HEK293T (cell line): ENCODE measurements around the gene RNF32.

Experiments
- BHLHE40 ChIP-seq: fragments of 450-650 bp; IDR thresholded peaks from 2 replicates; pipeline ENCODE4 v1.6.1; 2016; ENCODE audit warnings: mild to moderate bottlenecking, moderate library complexity, borderline replicate concordance
- CTBP1 ChIP-seq: fragments of 450-650 bp; IDR thresholded peaks from 2 replicates; pipeline ENCODE4 v1.6.1; 2016; ENCODE audit warnings: borderline replicate concordance
- ELF4 ChIP-seq: fragments of 450-650 bp; IDR thresholded peaks from 2 replicates; pipeline ENCODE4 v1.6.1; 2017; ENCODE audit warnings: antibody characterized with exemption
- FOXA1 ChIP-seq: fragments of 450-650 bp; IDR thresholded peaks from 2 replicates; pipeline ENCODE4 v1.6.1; 2016; ENCODE audit warnings: mild to moderate bottlenecking
- FOXK2 ChIP-seq: fragments of 450-650 bp; IDR thresholded peaks from 2 replicates; pipeline ENCODE4 v1.6.1; 2016; ENCODE audit warnings: mild to moderate bottlenecking
- FOXM1 ChIP-seq: fragments of 450-650 bp; IDR thresholded peaks from 2 replicates; pipeline ENCODE4 v1.6.1; 2017; ENCODE audit warnings: mild to moderate bottlenecking, borderline replicate concordance
- HDGF ChIP-seq: fragments of 450-650 bp; IDR thresholded peaks from 2 replicates; pipeline ENCODE4 v1.6.1; 2017; ENCODE audit warnings: antibody characterized with exemption, borderline replicate concordance
- NFRKB ChIP-seq: fragments of 450-650 bp; IDR thresholded peaks from 2 replicates; pipeline ENCODE4 v1.6.1; 2016; ENCODE audit warnings: mild to moderate bottlenecking, moderate library complexity
- SP1 ChIP-seq: fragments of 450-650 bp; IDR thresholded peaks from 2 replicates; pipeline ENCODE4 v1.6.1; 2017
- SUZ12 ChIP-seq: fragments of 450-650 bp; IDR thresholded peaks from 2 replicates; pipeline ENCODE4 v1.6.1; 2016; ENCODE audit warnings: mild to moderate bottlenecking
- TARDBP ChIP-seq: fragments of 450-650 bp; IDR thresholded peaks from 2 replicates; pipeline ENCODE4 v1.6.1; 2016
- ZNF384 ChIP-seq: fragments of 450-650 bp; IDR thresholded peaks from 2 replicates; pipeline ENCODE4 v1.6.1; 2016
- TF ChIP-seq, protein P1 (sequence below): fragments of 450-650 bp; IDR thresholded peaks from 2 replicates; pipeline ENCODE4 v1.6.1; 2016

GRCh38 chr7:156634117-156634516, 6.5 kb upstream of the RNF32 start:
- TF ChIP-seq FOXK2 (no peak), HDGF (no peak), SP1 (no peak), ELF4 (no peak), FOXM1 (no peak), CTBP1 (no peak), ZNF384 (no peak), SUZ12 (no peak), NFRKB (no peak), TARDBP (no peak), BHLHE40 (no peak), FOXA1 (no peak)
- TF ChIP-seq, protein P1, sequence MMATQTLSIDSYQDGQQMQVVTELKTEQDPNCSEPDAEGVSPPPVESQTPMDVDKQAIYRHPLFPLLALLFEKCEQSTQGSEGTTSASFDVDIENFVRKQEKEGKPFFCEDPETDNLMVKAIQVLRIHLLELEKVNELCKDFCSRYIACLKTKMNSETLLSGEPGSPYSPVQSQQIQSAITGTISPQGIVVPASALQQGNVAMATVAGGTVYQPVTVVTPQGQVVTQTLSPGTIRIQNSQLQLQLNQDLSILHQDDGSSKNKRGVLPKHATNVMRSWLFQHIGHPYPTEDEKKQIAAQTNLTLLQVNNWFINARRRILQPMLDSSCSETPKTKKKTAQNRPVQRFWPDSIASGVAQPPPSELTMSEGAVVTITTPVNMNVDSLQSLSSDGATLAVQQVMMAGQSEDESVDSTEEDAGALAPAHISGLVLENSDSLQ = no peak
